WTC11 (cell line): ENCODE data around the gene ARHGAP45. TPM values are rescaled to one million over a fixed set of nuclear protein-coding genes. Genes with fewer than 3 reads are reported as not detected.
A peak's percentile ranks its signal among the peaks of the same experiment; 100 is the strongest.

Experiments
- ATAC-seq: fragments of 200-7000 bp; cut with Tn5 transposase; 2 replicates; pipeline ENCODE4 v1.10.0; 2021; ENCODE audit warnings: mild to moderate bottlenecking, moderate library complexity
- CTCF ChIA-PET: fragments of 300-600 bp; sonication (Branson Sonifier 250); formaldehyde crosslinking; loops from one replicate; lab custom pipeline; 2021; ENCODE audit warnings: antibody characterized with exemption; lab: Charles Lee
- POLR2A ChIA-PET: fragments of 350-600 bp; sonication (Branson Sonifier 250); formaldehyde crosslinking; loops from one replicate; lab custom pipeline; 2021; ENCODE audit warnings: antibody characterized with exemption; lab: Charles Lee
- DNase-seq: peaks from one replicate; pipeline ENCODE4 v3.0.0; 2021; ENCODE audit warnings: low spot score
- H3K27ac Mint-ChIP-seq: 2 replicates; pipeline ENCODE4 v1.8.0; 2021; ENCODE audit warnings: mixed read lengths
- H3K27me3 Mint-ChIP-seq: 2 replicates; pipeline ENCODE4 v1.8.0; 2021; ENCODE audit warnings: low read depth, mild to moderate bottlenecking, moderate library complexity, mixed read lengths
- H3K36me3 Mint-ChIP-seq: 2 replicates; pipeline ENCODE4 v1.8.0; 2021; ENCODE audit warnings: mixed read lengths
- H3K4me1 Mint-ChIP-seq: 2 replicates; pipeline ENCODE4 v1.8.0; 2022; ENCODE audit warnings: mixed read lengths
- H3K4me3 Mint-ChIP-seq: 2 replicates; pipeline ENCODE4 v1.8.0; 2021; ENCODE audit warnings: mild to moderate bottlenecking, moderate library complexity, mixed read lengths
- H3K9me3 Mint-ChIP-seq: 2 replicates; pipeline ENCODE4 v1.8.0; 2021; ENCODE audit warnings: mixed read lengths
- CDX4 ChIP-seq: fragments of 250-450 bp; sonication (Bioruptor Pico); IDR thresholded peaks from 2 replicates; pipeline ENCODE4 v1.9.0; 2021; ENCODE audit warnings: moderate library complexity, mild to moderate bottlenecking, inconsistent platforms, borderline replicate concordance
- EMX1 ChIP-seq: fragments of 250-450 bp; sonication (Bioruptor Pico); IDR thresholded peaks from 2 replicates; pipeline ENCODE4 v1.8.0; 2021; ENCODE audit warnings: mild to moderate bottlenecking
- ESRRA ChIP-seq: sonication (generic); formaldehyde crosslinking; IDR thresholded peaks from 2 replicates; pipeline ENCODE4 v1.8.1; 2022; ENCODE audit warnings: mild to moderate bottlenecking, missing genetic modification reagents, borderline replicate concordance
- ETV6 ChIP-seq: sonication (generic); formaldehyde crosslinking; IDR thresholded peaks from 2 replicates; pipeline ENCODE4 v1.8.1; 2022; ENCODE audit warnings: mild to moderate bottlenecking, missing genetic modification reagents
- FOXK1 ChIP-seq: sonication (generic); formaldehyde crosslinking; IDR thresholded peaks from 2 replicates; pipeline ENCODE4 v1.8.0; 2022; ENCODE audit warnings: mild to moderate bottlenecking, moderate library complexity, missing genetic modification reagents
- GTF2I ChIP-seq: fragments of 250-450 bp; sonication (Bioruptor Pico); conservative IDR thresholded peaks from 2 replicates; pipeline ENCODE4 v1.4.0; 2021; ENCODE audit warnings: mild to moderate bottlenecking
- IRF1 ChIP-seq: sonication (generic); formaldehyde crosslinking; IDR thresholded peaks from 2 replicates; pipeline ENCODE4 v1.8.0; 2023; ENCODE audit warnings: missing genetic modification reagents
- JAZF1 ChIP-seq: fragments of 250-450 bp; sonication (Bioruptor Pico); IDR thresholded peaks from 2 replicates; pipeline ENCODE4 v1.9.0; 2021; ENCODE audit warnings: moderate library complexity, mild to moderate bottlenecking, inconsistent platforms
- MLX ChIP-seq: sonication (generic); formaldehyde crosslinking; IDR thresholded peaks from 2 replicates; pipeline ENCODE4 v1.8.1; 2023; ENCODE audit warnings: mild to moderate bottlenecking, missing genetic modification reagents, moderate library complexity
- PREB ChIP-seq: sonication (generic); formaldehyde crosslinking; IDR thresholded peaks from 2 replicates; pipeline ENCODE4 v1.8.1; 2022; ENCODE audit warnings: mild to moderate bottlenecking, missing genetic modification reagents, moderate library complexity, borderline replicate concordance
- PRRX2 ChIP-seq: fragments of 250-450 bp; sonication (Bioruptor Pico); IDR thresholded peaks from 2 replicates; pipeline ENCODE4 v1.8.0; 2021; ENCODE audit warnings: mild to moderate bottlenecking
- RELA ChIP-seq: sonication (generic); formaldehyde crosslinking; IDR thresholded peaks from 2 replicates; pipeline ENCODE4 v1.8.1; 2022; ENCODE audit warnings: missing genetic modification reagents, mild to moderate bottlenecking, borderline replicate concordance
- STAT6 ChIP-seq: sonication (generic); formaldehyde crosslinking; conservative IDR thresholded peaks from 2 replicates; pipeline ENCODE4 v1.8.1; 2023; ENCODE audit warnings: mild to moderate bottlenecking, low read depth, missing genetic modification reagents, moderate library complexity
- TP53 ChIP-seq: sonication (generic); formaldehyde crosslinking; IDR thresholded peaks from 2 replicates; pipeline ENCODE4 v1.8.1; 2023; ENCODE audit warnings: mild to moderate bottlenecking, missing genetic modification reagents
- USF2 ChIP-seq: sonication (generic); formaldehyde crosslinking; IDR thresholded peaks from 2 replicates; pipeline ENCODE4 v1.8.1; 2023; ENCODE audit warnings: mild to moderate bottlenecking, missing genetic modification reagents, moderate library complexity
- ZMAT4 ChIP-seq: fragments of 250-450 bp; sonication (Bioruptor Pico); IDR thresholded peaks from 2 replicates; pipeline ENCODE4 v1.9.0; 2021; ENCODE audit warnings: mild to moderate bottlenecking
- ZNF317 ChIP-seq: sonication (generic); formaldehyde crosslinking; IDR thresholded peaks from 2 replicates; pipeline ENCODE4 v1.8.1; 2023; ENCODE audit warnings: low read depth, mild to moderate bottlenecking, moderate library complexity, missing genetic modification reagents, borderline replicate concordance
- ZNF425 ChIP-seq: fragments of 250-450 bp; sonication (Bioruptor Pico); conservative IDR thresholded peaks from 2 replicates; pipeline ENCODE4 v1.9.0; 2021; ENCODE audit warnings: mild to moderate bottlenecking
- ZNF671 ChIP-seq: fragments of 250-450 bp; sonication (Bioruptor Pico); IDR thresholded peaks from 2 replicates; pipeline ENCODE4 v1.8.0; 2021; ENCODE audit warnings: mild to moderate bottlenecking
- total RNA-seq: library from RNA; stranded (reverse); gene quantifications from 3 replicates; pipeline ENCODE4 v1.2.3, GENCODE V29; 2021
- TF ChIP-seq, protein P1 (sequence below): sonication (generic); formaldehyde crosslinking; IDR thresholded peaks from 2 replicates; pipeline ENCODE4 v1.8.1; 2022; ENCODE audit warnings: low read depth, mild to moderate bottlenecking, moderate library complexity, missing genetic modification reagents, borderline replicate concordance

Gene ARHGAP45
- total RNA-seq, 1 experiment from 2014 or later = 40.9 TPM

- Mint-ChIP-seq H3K9me3 (no peaks in the 10 kb centered on the region), H3K4me1 (no peaks in the 10 kb centered on the region), H3K36me3 (peaks cover 17% of the 10 kb centered on the region), H3K27ac (peak overlapping the region; percentile 79), H3K27me3 (no peaks in the 10 kb centered on the region), H3K4me3 (no peak overlapping the region)
- ATAC-seq = no peak
- TF ChIP-seq GTF2I (CRISPR knock-in tag) (no peak), JAZF1 (no peak), CDX4 (CRISPR knock-in tag) (no peak), ZNF317 (CRISPR knock-in tag) (no peak), MLX (CRISPR knock-in tag) (no peak), ZNF671 (CRISPR knock-in tag) (no peak), RELA (CRISPR knock-in tag) (no peak), ZNF425 (no peak), ZMAT4 (no peak), IRF1 (CRISPR knock-in tag) (no peak), ETV6 (CRISPR knock-in tag) (no peak), TP53 (CRISPR knock-in tag) (no peak), FOXK1 (no peak), ESRRA (no peak), PRRX2 (no peak), USF2 (no peak)
- TF ChIP-seq, protein P1, sequence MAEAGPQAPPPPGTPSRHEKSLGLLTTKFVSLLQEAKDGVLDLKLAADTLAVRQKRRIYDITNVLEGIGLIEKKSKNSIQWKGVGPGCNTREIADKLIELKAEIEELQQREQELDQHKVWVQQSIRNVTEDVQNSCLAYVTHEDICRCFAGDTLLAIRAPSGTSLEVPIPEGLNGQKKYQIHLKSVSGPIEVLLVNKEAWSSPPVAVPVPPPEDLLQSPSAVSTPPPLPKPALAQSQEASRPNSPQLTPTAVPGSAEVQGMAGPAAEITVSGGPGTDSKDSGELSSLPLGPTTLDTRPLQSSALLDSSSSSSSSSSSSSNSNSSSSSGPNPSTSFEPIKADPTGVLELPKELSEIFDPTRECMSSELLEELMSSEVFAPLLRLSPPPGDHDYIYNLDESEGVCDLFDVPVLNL (CRISPR knock-in tag) = no peak
- CTCF ChIA-PET = interaction anchor here (2.5 kb wide), 1 partner anchor 23 kb away, joined by 7 read pairs; no protein-coding TSS in a partner anchor
- DNase-seq = no peak
- POLR2A ChIA-PET = no interaction called here
Observed at GRCh38 chr19:1087813-1088415, 20.9 kb downstream of the ARHGAP45 start.

DNA sequence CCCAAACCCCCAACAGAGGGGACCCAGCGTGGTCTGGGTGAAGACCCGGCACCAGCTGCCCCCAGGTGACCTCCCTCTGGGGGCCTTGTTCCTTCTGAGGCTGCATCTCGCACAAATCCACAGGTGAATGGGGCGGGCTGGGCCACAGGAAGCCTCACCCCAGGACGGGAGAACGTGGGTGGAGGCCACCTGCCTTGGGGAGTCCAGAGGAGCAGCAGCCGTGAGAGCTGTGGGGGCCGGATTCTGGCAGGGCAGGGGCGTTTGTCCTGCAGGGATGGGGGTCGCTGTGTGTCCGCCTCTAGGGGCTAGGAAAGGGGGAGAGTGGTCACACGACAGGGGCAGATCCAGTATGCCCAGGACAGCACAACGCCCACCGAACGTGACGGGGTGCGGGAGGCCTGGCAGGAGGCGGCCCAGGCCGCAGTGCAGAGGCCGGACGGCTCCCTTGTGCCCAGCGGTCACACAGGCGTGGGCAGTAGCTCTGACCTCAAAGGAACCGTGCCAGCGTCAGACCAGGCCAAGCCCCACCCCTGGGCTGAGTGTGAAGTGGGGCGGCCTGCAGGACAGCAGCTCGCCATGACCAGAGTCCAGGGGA, 21.5 kb downstream of the ARHGAP45 start:
- Mint-ChIP-seq H3K4me3 (no peak overlapping the region), H3K9me3 (no peaks in the 10 kb centered on the region), H3K4me1 (no peaks in the 10 kb centered on the region), H3K36me3 (peaks cover 17% of the 10 kb centered on the region), H3K27me3 (no peaks in the 10 kb centered on the region), H3K27ac (no peak overlapping the region)
- ATAC-seq (no peak), DNase-seq (no peak)
- TF ChIP-seq STAT6 (CRISPR knock-in tag) = no peak
- TF ChIP-seq PREB = no peak
- no peak for TF ChIP-seq EMX1 (CRISPR knock-in tag)
- no peak for TF ChIP-seq ESRRA
- CTCF ChIA-PET = interaction anchor here (2.5 kb wide), 1 partner anchor 23 kb away, joined by 7 read pairs; no protein-coding TSS in a partner anchor
- POLR2A ChIA-PET = interaction anchor here (0.6 kb wide), 1 partner anchor 47 kb away, joined by 3 read pairs; no protein-coding TSS in a partner anchor
